ENCODE measurements around the gene PKNOX2. TPM values are rescaled to one million over a fixed set of nuclear protein-coding genes. Genes with fewer than 3 reads are reported as not detected.

PKNOX2 gene
- total and polyA plus RNA-seq, 7 donors, result 0.23 to 4.7 (median 1.4) TPM

DNA sequence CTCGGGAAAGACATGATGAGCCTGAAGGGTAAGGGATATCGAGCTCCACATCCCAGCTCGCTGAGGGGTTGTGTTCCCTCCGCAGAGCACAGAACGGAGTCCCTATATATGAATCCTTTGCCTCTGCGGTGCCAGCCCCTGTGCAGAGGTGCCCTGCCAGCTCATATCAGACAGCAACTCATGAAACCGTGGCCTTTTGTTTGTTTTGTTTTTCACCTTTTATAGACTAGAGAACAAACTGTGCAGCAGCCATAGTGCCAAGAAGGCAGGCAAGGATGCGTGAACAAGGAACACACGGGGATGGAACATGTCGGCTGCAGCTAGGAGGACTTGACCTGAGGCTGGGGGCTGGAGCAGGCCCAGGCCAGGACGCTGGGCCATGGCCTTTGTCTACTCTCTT, 109.8 kb downstream of the PKNOX2 start:
- no peak for DNase-seq
- WGBS, 2 donors, result 76 to 84% methylated on average over 11 of the region's 11 CpGs
- no peaks in the 10 kb centered on the region for H3K9me3 ChIP-seq
- no peaks in the 10 kb centered on the region for H3K27me3 ChIP-seq
- H3K4me3 ChIP-seq, result no peak overlapping the region
- no peaks in the 10 kb centered on the region for H3K4me1 ChIP-seq
- H3K27ac ChIP-seq, result no peak overlapping the region
- intact Hi-C loops (cut with DNase I), result no loop called here
- TF ChIP-seq EP300 (IDR thresholded peaks at IDR 0.05), result no peak
- TF ChIP-seq POLR2A (IDR thresholded peaks at IDR 0.05), result no peak
- TF ChIP-seq POLR2AphosphoS5 (IDR thresholded peaks at IDR 0.05), result no peak
- TF ChIP-seq, protein P1, sequence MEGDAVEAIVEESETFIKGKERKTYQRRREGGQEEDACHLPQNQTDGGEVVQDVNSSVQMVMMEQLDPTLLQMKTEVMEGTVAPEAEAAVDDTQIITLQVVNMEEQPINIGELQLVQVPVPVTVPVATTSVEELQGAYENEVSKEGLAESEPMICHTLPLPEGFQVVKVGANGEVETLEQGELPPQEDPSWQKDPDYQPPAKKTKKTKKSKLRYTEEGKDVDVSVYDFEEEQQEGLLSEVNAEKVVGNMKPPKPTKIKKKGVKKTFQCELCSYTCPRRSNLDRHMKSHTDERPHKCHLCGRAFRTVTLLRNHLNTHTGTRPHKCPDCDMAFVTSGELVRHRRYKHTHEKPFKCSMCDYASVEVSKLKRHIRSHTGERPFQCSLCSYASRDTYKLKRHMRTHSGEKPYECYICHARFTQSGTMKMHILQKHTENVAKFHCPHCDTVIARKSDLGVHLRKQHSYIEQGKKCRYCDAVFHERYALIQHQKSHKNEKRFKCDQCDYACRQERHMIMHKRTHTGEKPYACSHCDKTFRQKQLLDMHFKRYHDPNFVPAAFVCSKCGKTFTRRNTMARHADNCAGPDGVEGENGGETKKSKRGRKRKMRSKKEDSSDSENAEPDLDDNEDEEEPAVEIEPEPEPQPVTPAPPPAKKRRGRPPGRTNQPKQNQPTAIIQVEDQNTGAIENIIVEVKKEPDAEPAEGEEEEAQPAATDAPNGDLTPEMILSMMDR (IDR thresholded peaks at IDR 0.05), result no peak
- no peaks in the 10 kb centered on the region for H3K36me3 ChIP-seq

DNA sequence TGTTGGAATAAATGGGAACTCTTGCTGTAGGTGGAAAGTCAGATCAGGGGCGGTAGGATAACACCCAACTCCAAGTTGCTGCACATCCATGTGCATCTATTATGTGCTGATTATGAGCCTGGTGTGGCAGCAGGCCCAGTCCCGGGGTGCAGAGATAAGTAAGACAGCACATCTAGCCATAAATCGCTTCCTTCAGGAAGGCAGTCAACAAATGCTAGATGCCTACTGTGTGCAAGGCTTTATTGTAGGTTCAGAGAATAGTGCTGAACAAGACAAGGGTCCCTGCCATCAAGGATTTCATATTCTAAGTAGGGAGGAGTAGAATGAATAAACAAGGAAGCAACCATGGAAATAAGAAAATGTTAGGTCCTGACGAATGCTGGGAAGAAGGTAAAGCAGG, 110.2 kb downstream of the PKNOX2 start:
- intact Hi-C loops (cut with DNase I), result no loop called here
- DNase-seq, result no peak
- H3K4me3 ChIP-seq, result no peak overlapping the region
- H3K9me3 ChIP-seq, result no peaks in the 10 kb centered on the region
- no peak for TF ChIP-seq POLR2AphosphoS5 (IDR thresholded peaks at IDR 0.05)
- TF ChIP-seq EP300 (IDR thresholded peaks at IDR 0.05), result no peak
- no peak for TF ChIP-seq POLR2A (IDR thresholded peaks at IDR 0.05)
- TF ChIP-seq, protein P1 (IDR thresholded peaks at IDR 0.05), result no peak
- H3K27ac ChIP-seq, result no peak overlapping the region
- no peaks in the 10 kb centered on the region for H3K4me1 ChIP-seq
- WGBS, 2 donors, result 67 to 88% methylated on average over 4 of the region's 4 CpGs
- H3K27me3 ChIP-seq, result no peaks in the 10 kb centered on the region
- no peaks in the 10 kb centered on the region for H3K36me3 ChIP-seq

DNA sequence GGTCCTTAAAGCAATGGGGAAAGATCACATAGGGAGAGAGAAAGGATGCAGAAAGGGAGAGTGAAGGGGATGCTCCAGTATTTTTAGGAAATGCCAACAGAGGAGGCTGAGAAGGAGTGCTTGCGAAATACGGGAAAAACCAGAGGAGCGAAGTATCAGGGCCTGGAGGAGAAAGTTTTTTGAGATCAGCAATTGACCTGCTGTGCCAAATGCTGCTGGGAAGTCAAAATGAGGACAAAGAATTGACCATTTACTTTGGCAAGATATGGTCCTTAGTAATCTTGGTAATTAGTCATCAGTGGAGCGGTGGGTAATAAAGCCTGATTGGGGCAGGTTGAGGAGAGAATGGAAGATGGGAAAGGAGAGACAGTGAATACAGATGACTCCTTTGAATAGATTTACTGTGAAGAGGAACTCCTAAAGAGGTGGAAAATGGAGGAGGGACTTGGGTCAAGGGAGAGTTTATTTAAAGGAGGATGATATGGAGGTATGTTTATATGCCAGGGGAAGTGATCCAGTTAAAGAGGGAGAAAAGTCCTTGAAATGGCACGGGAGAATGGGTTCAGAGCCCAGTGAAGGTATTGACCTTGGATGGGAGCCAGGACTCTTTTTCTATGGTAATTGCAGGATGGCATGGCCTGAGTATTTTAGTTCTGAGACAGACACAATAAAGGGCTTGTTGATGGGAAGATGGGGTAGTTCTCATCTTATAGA, 111.5 kb downstream of the PKNOX2 start:
- intact Hi-C loops (cut with DNase I), result no loop called here
- no peak for DNase-seq

DNA sequence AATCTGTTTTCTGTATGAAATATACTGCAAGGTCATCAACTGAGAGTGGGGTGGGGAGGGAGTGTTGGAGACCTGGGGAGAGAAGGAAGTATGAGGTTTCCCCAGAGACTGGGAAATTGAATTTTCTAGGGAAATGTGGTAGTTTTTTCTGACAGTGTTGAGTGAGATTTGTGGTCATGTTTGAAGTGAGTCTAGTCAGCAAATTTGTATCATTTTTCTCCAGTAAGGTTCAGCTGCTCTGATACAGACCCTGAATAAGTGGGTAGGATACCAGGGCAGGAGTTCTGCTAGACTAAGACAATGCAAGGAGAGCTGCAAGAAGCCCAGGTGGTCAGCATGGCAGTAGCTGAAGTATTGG, 112.0 kb downstream of the PKNOX2 start:
- no peak for DNase-seq
- H3K4me3 ChIP-seq, result no peak overlapping the region
- TF ChIP-seq, protein P1 (IDR thresholded peaks at IDR 0.05), result no peak
- TF ChIP-seq POLR2AphosphoS5 (IDR thresholded peaks at IDR 0.05) (no peak), POLR2A (IDR thresholded peaks at IDR 0.05) (no peak), EP300 (IDR thresholded peaks at IDR 0.05) (no peak)
- H3K4me1 ChIP-seq, result no peaks in the 10 kb centered on the region
- no peaks in the 10 kb centered on the region for H3K9me3 ChIP-seq
- H3K27ac ChIP-seq, result no peak overlapping the region
- intact Hi-C loops (cut with DNase I), result no loop called here
- H3K27me3 ChIP-seq, result no peaks in the 10 kb centered on the region
- H3K36me3 ChIP-seq, result no peaks in the 10 kb centered on the region

More for the DNA sequence above, 111.5 kb downstream of the PKNOX2 start:
- H3K4me3 ChIP-seq, result no peak overlapping the region
- H3K9me3 ChIP-seq, result no peaks in the 10 kb centered on the region
- H3K36me3 ChIP-seq, result no peaks in the 10 kb centered on the region
- TF ChIP-seq, protein P1 (IDR thresholded peaks at IDR 0.05), result no peak
- TF ChIP-seq POLR2AphosphoS5 (IDR thresholded peaks at IDR 0.05) (no peak), POLR2A (IDR thresholded peaks at IDR 0.05) (no peak), EP300 (IDR thresholded peaks at IDR 0.05) (no peak)
- 70 to 76% methylated on average over 5 of the region's 5 CpGs for WGBS, 2 donors
- no peaks in the 10 kb centered on the region for H3K27me3 ChIP-seq
- H3K4me1 ChIP-seq, result no peaks in the 10 kb centered on the region
- H3K27ac ChIP-seq, result no peak overlapping the region

All from sigmoid colon (tissue), 7 donors.